Ascending aorta (tissue), 2 donors: ENCODE results near the gene PON3. TPM values are rescaled to one million over a fixed set of nuclear protein-coding genes. Genes with fewer than 3 reads are reported as not detected.

ENCODE experiments used
- DNase-seq, 2 donors: peaks; one replicate each; pipeline ENCODE4 v3.0.0-alpha.2; 2019; ENCODE audit warnings: low spot score in 2 of 2
- H3K27ac ChIP-seq, 2 donors: fragments of 200-600 bp; sonication (generic); one replicate each; pipeline ENCODE4 v1.5.1; 2016 to 2017; ENCODE audit warnings: mild to moderate bottlenecking in 1 of 2
- H3K27me3 ChIP-seq: fragments of 200-600 bp; sonication (generic); one replicate; pipeline ENCODE4 v1.5.1; 2017
- H3K36me3 ChIP-seq, 2 donors: fragments of 200-600 bp; sonication (generic); one replicate each; pipeline ENCODE4 v1.5.1; 2016
- H3K4me1 ChIP-seq, 2 donors: fragments of 200-600 bp; sonication (generic); one replicate each; pipeline ENCODE4 v1.5.1; 2016 to 2017; ENCODE audit warnings: mild to moderate bottlenecking in 1 of 2
- H3K4me3 ChIP-seq, 2 donors: fragments of 200-600 bp; sonication (generic); one replicate each; pipeline ENCODE4 v1.5.1; 2016 to 2017; ENCODE audit warnings: mild to moderate bottlenecking in 1 of 2
- H3K9me3 ChIP-seq, 2 donors: fragments of 200-600 bp; sonication (generic); one replicate each; pipeline ENCODE4 v1.5.1; 2016
- CTCF ChIP-seq, 3 experiments: fragments of 200-600 bp in 2 of 3; fragments of 450-650 bp in 1 of 3; sonication (generic) in 2 of 3; IDR thresholded peaks; one replicate each; pipeline ENCODE4 v1.5.1; 2016 to 2019; ENCODE audit warnings: antibody characterized with exemption in 3 of 3, mild to moderate bottlenecking in 1 of 3, moderate library complexity in 1 of 3
- intact Hi-C: fragments of 100-400 bp; cut with DNase I; formaldehyde crosslinking; loops from one replicate; pipeline ENCODE4 v1.15.1; 2023
- total RNA-seq: library from RNA; depleted of rRNA; stranded (reverse); fragments of >200 nt; gene quantifications from one replicate; pipeline ENCODE4 v1.1.0, GENCODE V29; 2016

The PON3 gene
- total RNA-seq, 1 donor from 2014 or later: not detected

- intact Hi-C loops: no loop called here
- no peaks in the 10 kb centered on the region for H3K27me3 ChIP-seq
- no peaks in the 10 kb centered on the region for H3K9me3 ChIP-seq
- H3K36me3 ChIP-seq: no peaks in the 10 kb centered on the region
- H3K4me1 ChIP-seq: no peaks in the 10 kb centered on the region
- DNase-seq: no peak
- TF ChIP-seq CTCF (IDR thresholded peaks at IDR 0.05): no peak
- no peak overlapping the region for H3K27ac ChIP-seq
- no peak overlapping the region for H3K4me3 ChIP-seq
Measured at GRCh38 chr7:95367606-95368005, 28.6 kb downstream of the PON3 start.

- Histone ChIP-seq H3K9me3 (no peaks in the 10 kb centered on the region), H3K27ac (no peak overlapping the region), H3K4me3 (no peak overlapping the region), H3K4me1 (no peaks in the 10 kb centered on the region), H3K36me3 (no peaks in the 10 kb centered on the region), H3K27me3 (no peaks in the 10 kb centered on the region)
- no peak for TF ChIP-seq CTCF (IDR thresholded peaks at IDR 0.05)
- intact Hi-C loops: no loop called here
- DNase-seq: no peak
Measured at GRCh38 chr7:95365151-95365550, 31.0 kb downstream of the PON3 start.

GRCh38 chr7:95357623-95358022 is 38.6 kb downstream of the PON3 start:
- Histone ChIP-seq H3K9me3 (no peaks in the 10 kb centered on the region), H3K27ac (no peak overlapping the region), H3K4me1 (no peaks in the 10 kb centered on the region), H3K27me3 (no peaks in the 10 kb centered on the region), H3K4me3 (no peak overlapping the region), H3K36me3 (no peaks in the 10 kb centered on the region)
- intact Hi-C loops: no loop called here
- no peak for TF ChIP-seq CTCF (IDR thresholded peaks at IDR 0.05)
- no peak for DNase-seq

GRCh38 chr7:95342642-95343307 is 53.4 kb downstream of the PON3 start:
- TF ChIP-seq CTCF (IDR thresholded peaks at IDR 0.05): no peak
- intact Hi-C loops: no loop called here
- H3K27me3 ChIP-seq: no peaks in the 10 kb centered on the region
- no peaks in the 10 kb centered on the region for H3K36me3 ChIP-seq
- no peak for DNase-seq
- H3K4me3 ChIP-seq: no peak overlapping the region
- H3K4me1 ChIP-seq: no peaks in the 10 kb centered on the region
- no peaks in the 10 kb centered on the region for H3K9me3 ChIP-seq
- H3K27ac ChIP-seq: no peak overlapping the region

- H3K4me3 ChIP-seq: no peak overlapping the region
- no peaks in the 10 kb centered on the region for H3K4me1 ChIP-seq
- DNase-seq: no peak
- TF ChIP-seq CTCF (IDR thresholded peaks at IDR 0.05): no peak
- H3K9me3 ChIP-seq: no peaks in the 10 kb centered on the region
- intact Hi-C loops: no loop called here
- no peaks in the 10 kb centered on the region for H3K27me3 ChIP-seq
- no peak overlapping the region for H3K27ac ChIP-seq
- no peaks in the 10 kb centered on the region for H3K36me3 ChIP-seq
Measured at GRCh38 chr7:95342029-95342428, 54.1 kb downstream of the PON3 start.

GRCh38 chr7:95340491-95340890 is 55.7 kb downstream of the PON3 start:
- DNase-seq: no peak
- intact Hi-C loops: no loop called here
- no peaks in the 10 kb centered on the region for H3K9me3 ChIP-seq
- no peak overlapping the region for H3K4me3 ChIP-seq
- H3K36me3 ChIP-seq: no peaks in the 10 kb centered on the region
- no peak for TF ChIP-seq CTCF (IDR thresholded peaks at IDR 0.05)
- H3K4me1 ChIP-seq: no peaks in the 10 kb centered on the region
- no peak overlapping the region for H3K27ac ChIP-seq
- no peaks in the 10 kb centered on the region for H3K27me3 ChIP-seq
